Uterus (tissue), 4 donors: ENCODE data around the gene ADGRL3. TPM values are rescaled to one million over a fixed set of nuclear protein-coding genes. Genes with fewer than 3 reads are reported as not detected.

Source experiments
- DNase-seq, 2 donors: peaks; one replicate each; pipeline ENCODE4 v3.0.0-alpha.2; 2019 to 2020
- H3K27ac ChIP-seq, 2 donors: fragments of 200-600 bp; sonication (generic); 1 replicate in 1 of 2; 2 replicates in 1 of 2; pipeline ENCODE4 v1.5.1; 2016 to 2018
- H3K27me3 ChIP-seq, 2 donors: fragments of 200-600 bp; sonication (generic); one replicate each; pipeline ENCODE4 v1.5.1; 2018 to 2019; ENCODE audit warnings: control low read depth in 1 of 2
- H3K36me3 ChIP-seq, 2 donors: fragments of 200-600 bp; sonication (generic); one replicate each; pipeline ENCODE4 v1.5.1; 2019; ENCODE audit warnings: control low read depth in 1 of 2
- H3K4me1 ChIP-seq, 2 donors: fragments of 200-600 bp; sonication (generic); one replicate each; pipeline ENCODE4 v1.5.1; 2018 to 2019; ENCODE audit warnings: control low read depth in 1 of 2
- H3K4me3 ChIP-seq, 2 donors: fragments of 200-600 bp; sonication (generic); 1 replicate in 1 of 2; 2 replicates in 1 of 2; pipeline ENCODE4 v1.5.1; 2018 to 2019; ENCODE audit warnings: mild to moderate bottlenecking in 1 of 2
- H3K9me3 ChIP-seq, 2 donors: fragments of 200-600 bp; sonication (generic); one replicate each; pipeline ENCODE4 v1.5.1; 2019; ENCODE audit warnings: control low read depth in 1 of 2
- POLR2A ChIP-seq, 2 donors: fragments of 450-650 bp; IDR thresholded peaks; one replicate each; pipeline ENCODE4 v1.6.1; 2016; ENCODE audit warnings: antibody characterized with exemption in 2 of 2, mild to moderate bottlenecking in 1 of 2, moderate library complexity in 1 of 2
- intact Hi-C: fragments of 100-400 bp; cut with DNase I; formaldehyde crosslinking; loops from one replicate; pipeline ENCODE4 v1.15.1; 2023; ENCODE audit warnings: low total_unique reads
- total RNA-seq, 4 donors: library from RNA; depleted of rRNA in 3 of 4; stranded (reverse); fragments of >200 nt in 3 of 4; gene quantifications; one replicate each; pipeline versions ENCODE4 v1.1.0 to v1.2.4, GENCODE V29; 2014 to 2023
- TF ChIP-seq, protein P1 (sequence below), 4 experiments: fragments of 200-600 bp in 2 of 4; fragments of 450-650 bp in 2 of 4; sonication (generic) in 2 of 4; IDR thresholded peaks; one replicate each; pipeline ENCODE4 v1.5.1; 2016 to 2019; ENCODE audit warnings: antibody characterized with exemption in 4 of 4, mild to moderate bottlenecking in 2 of 4, moderate library complexity in 1 of 4
- donor health status: DM: yes; HTN: yes; CAD: no.

ADGRL3 gene
- total RNA-seq, 4 donors from 2014 or later = 31.5 to 411 (median 74.3) TPM

DNA sequence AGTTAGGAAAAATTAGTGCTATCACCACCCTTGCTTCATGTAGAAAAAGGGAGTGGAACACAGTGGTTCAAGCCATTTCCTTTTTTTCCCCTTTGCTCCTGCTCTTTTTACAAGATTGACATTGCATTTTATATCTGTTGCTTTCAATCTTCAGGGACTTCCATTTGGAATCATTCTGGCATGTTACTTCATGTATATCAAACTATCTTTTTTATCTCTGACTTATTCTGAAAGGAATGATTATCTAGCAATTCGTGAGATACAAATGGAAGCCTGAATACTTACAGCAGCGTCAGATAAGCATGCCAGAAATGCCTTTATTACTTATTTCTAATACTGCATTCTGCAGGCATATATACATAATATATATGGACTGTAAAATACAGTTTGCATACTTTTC lies 20.4 kb downstream of the ADGRL3 start:
- no peak for DNase-seq
- Histone ChIP-seq H3K36me3 (no peaks in the 10 kb centered on the region), H3K27ac (no peak overlapping the region), H3K4me1 (no peaks in the 10 kb centered on the region), H3K4me3 (no peak overlapping the region), H3K9me3 (no peaks in the 10 kb centered on the region), H3K27me3 (no peaks in the 10 kb centered on the region)
- intact Hi-C loops = no loop called here
- TF ChIP-seq, protein P1, sequence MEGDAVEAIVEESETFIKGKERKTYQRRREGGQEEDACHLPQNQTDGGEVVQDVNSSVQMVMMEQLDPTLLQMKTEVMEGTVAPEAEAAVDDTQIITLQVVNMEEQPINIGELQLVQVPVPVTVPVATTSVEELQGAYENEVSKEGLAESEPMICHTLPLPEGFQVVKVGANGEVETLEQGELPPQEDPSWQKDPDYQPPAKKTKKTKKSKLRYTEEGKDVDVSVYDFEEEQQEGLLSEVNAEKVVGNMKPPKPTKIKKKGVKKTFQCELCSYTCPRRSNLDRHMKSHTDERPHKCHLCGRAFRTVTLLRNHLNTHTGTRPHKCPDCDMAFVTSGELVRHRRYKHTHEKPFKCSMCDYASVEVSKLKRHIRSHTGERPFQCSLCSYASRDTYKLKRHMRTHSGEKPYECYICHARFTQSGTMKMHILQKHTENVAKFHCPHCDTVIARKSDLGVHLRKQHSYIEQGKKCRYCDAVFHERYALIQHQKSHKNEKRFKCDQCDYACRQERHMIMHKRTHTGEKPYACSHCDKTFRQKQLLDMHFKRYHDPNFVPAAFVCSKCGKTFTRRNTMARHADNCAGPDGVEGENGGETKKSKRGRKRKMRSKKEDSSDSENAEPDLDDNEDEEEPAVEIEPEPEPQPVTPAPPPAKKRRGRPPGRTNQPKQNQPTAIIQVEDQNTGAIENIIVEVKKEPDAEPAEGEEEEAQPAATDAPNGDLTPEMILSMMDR (IDR thresholded peaks at IDR 0.05) = no peak
- TF ChIP-seq POLR2A (IDR thresholded peaks at IDR 0.05) = no peak

DNA sequence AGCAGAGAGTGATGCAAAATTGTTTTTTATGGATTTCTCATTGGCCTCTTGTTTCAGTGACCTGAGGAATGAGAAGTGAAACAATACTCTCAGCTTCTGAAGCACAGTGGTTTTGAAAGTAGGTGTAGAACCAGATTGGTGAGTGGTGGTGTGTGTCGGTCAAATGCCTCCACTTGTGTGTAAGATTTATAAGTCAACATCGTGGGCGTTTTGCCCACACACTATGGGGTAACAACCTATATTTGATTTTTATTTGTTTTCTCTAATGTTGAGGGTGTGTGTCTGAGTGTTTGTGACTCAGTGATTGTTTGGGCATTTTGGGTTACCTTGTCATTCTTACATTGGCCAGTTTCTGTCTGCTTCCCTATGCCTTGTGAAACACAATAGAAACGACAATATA lies 23.3 kb downstream of the ADGRL3 start:
- Histone ChIP-seq H3K9me3 (no peaks in the 10 kb centered on the region), H3K27ac (no peak overlapping the region)

DNA sequence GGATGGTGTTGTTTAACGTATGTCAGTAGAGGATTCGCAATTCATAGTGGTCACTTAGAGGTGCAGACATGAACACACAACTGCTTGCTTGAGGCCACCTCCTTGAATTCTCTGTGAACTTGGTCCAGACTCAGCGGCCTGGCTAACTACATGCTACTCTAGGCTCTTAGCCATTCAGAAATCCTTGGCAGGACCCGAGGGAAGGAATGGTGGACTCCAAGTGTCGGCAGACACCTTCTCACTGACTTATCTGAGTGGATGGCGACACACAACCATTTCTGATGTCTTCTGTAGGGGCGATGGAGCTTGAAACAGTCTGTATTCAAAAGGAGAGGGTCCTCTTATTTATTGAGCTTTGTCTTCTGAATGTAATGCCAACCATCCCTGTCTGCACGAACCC lies 24.4 kb downstream of the ADGRL3 start:
- Histone ChIP-seq H3K36me3 (no peaks in the 10 kb centered on the region), H3K4me3 (no peak overlapping the region), H3K27ac (no peak overlapping the region), H3K27me3 (no peaks in the 10 kb centered on the region), H3K4me1 (no peaks in the 10 kb centered on the region), H3K9me3 (no peaks in the 10 kb centered on the region)
- intact Hi-C loops = no loop called here
- no peak for TF ChIP-seq POLR2A (IDR thresholded peaks at IDR 0.05)
- TF ChIP-seq, protein P1 (IDR thresholded peaks at IDR 0.05) = no peak
- DNase-seq = no peak

More for the DNA sequence above, 23.3 kb downstream of the ADGRL3 start:
- intact Hi-C loops = no loop called here
- H3K4me3 ChIP-seq = no peak overlapping the region
- DNase-seq = no peak
- no peaks in the 10 kb centered on the region for H3K4me1 ChIP-seq
- H3K27me3 ChIP-seq = no peaks in the 10 kb centered on the region
- TF ChIP-seq, protein P1 (IDR thresholded peaks at IDR 0.05) = no peak
- no peak for TF ChIP-seq POLR2A (IDR thresholded peaks at IDR 0.05)
- no peaks in the 10 kb centered on the region for H3K36me3 ChIP-seq

DNA sequence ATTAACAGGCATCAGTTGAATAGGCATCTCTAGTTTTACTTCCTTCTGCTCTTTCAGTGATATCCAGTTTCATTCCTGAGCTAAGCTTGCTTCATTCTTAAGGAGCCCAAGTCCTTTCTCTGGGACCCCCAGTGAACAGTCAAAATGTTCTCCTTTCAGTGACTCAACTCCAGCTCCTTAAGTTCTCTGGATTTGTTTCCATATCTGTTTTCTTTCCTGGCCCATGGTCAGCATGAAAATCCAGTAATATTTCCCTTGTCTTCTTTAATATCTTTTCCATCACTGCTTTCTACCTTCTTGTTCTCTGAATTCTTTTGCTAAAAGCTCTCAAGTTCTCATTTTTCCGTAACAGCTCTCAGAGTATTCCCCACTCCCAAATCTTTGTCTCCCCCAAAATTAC lies 25.5 kb downstream of the ADGRL3 start:
- Histone ChIP-seq H3K4me3 (no peak overlapping the region), H3K4me1 (no peaks in the 10 kb centered on the region), H3K27ac (no peak overlapping the region), H3K36me3 (no peaks in the 10 kb centered on the region), H3K27me3 (no peaks in the 10 kb centered on the region), H3K9me3 (no peaks in the 10 kb centered on the region)
- TF ChIP-seq, protein P1 (IDR thresholded peaks at IDR 0.05) = no peak
- TF ChIP-seq POLR2A (IDR thresholded peaks at IDR 0.05) = no peak
- intact Hi-C loops = no loop called here
- no peak for DNase-seq

DNA sequence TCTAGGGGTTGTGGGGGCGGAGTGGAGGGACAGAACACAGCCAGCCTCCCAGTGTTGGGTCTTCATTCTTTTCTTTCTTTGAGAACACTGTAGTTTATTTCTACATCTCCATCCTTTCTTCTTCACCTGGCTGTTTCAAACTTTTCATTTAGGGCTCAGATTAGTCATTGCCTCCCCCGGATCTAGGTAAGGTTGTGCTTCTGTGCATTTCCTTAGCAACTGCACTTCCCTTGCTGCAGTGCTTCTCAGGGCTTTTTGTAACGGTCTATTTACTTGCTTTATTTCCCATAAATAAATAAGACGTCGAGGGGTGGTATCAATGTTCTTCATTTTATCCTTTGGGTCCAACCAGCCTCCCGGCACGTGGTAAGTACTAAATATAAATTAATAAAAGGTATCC lies 31.3 kb downstream of the ADGRL3 start:
- Histone ChIP-seq H3K4me1 (no peaks in the 10 kb centered on the region), H3K9me3 (no peaks in the 10 kb centered on the region), H3K36me3 (no peaks in the 10 kb centered on the region), H3K27me3 (no peaks in the 10 kb centered on the region), H3K27ac (no peak overlapping the region), H3K4me3 (no peak overlapping the region)
- no peak for DNase-seq
- intact Hi-C loops = no loop called here
- no peak for TF ChIP-seq POLR2A (IDR thresholded peaks at IDR 0.05)
- TF ChIP-seq, protein P1 (IDR thresholded peaks at IDR 0.05) = no peak
